ENCODE results near the gene ZNF583.

The ZNF583 gene

DNA sequence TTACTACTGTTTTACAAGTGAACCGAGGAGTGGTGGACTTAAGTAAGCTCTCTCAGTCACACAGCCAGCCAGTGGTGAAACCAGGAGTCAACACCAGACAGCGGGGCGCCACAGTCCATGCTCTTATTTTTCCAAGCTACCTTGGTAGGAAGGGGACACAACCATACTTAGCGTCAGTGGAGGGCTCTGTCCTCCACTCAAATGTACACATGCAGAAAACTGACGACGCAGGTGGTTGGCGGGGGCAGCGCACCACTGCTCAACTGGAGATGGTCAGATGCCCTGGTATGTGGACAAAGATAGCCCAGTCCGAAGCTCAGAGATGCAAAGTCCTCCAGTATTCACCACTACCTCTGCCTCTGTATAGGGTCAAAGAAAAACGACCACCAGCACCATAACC lies 72.0 kb downstream of the ZNF583 start:
- DNase-seq, result no peak

Measured in NCI-H1436 treated with DMSO at 0.1 percent for 48 hours (cell line).